NCI-H1092 treated with DMSO at 0.1 percent for 48 hours (cell line): ENCODE data around the gene PRDM9.
"Not testable (repeated sequence)": the region's sequence is repeated elsewhere in the genome, so short reads cannot be mapped to it uniquely, and the experiment has no call there.

Experiments
- DNase-seq: peaks from one replicate; lab custom pipeline; 2025; lab: John Stamatoyannopoulos, UW

Gene PRDM9

GRCh38 chr5:23527216-23527920 lies 20.0 kb downstream of the PRDM9 start:
- DNase-seq = not testable (repeated sequence)

- DNase-seq = no peak
These were observed 21.3 kb downstream of the PRDM9 start for GRCh38 chr5:23528677-23529076.

GRCh38 chr5:23530571-23530970 lies 23.2 kb downstream of the PRDM9 start:
- DNase-seq = no peak

GRCh38 chr5:23571059-23571458 lies 63.6 kb downstream of the PRDM9 start:
- no peak for DNase-seq
